ENCODE data around the gene C1QTNF8.

C1QTNF8 gene, protein sequence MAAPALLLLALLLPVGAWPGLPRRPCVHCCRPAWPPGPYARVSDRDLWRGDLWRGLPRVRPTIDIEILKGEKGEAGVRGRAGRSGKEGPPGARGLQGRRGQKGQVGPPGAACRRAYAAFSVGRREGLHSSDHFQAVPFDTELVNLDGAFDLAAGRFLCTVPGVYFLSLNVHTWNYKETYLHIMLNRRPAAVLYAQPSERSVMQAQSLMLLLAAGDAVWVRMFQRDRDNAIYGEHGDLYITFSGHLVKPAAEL

DNA sequence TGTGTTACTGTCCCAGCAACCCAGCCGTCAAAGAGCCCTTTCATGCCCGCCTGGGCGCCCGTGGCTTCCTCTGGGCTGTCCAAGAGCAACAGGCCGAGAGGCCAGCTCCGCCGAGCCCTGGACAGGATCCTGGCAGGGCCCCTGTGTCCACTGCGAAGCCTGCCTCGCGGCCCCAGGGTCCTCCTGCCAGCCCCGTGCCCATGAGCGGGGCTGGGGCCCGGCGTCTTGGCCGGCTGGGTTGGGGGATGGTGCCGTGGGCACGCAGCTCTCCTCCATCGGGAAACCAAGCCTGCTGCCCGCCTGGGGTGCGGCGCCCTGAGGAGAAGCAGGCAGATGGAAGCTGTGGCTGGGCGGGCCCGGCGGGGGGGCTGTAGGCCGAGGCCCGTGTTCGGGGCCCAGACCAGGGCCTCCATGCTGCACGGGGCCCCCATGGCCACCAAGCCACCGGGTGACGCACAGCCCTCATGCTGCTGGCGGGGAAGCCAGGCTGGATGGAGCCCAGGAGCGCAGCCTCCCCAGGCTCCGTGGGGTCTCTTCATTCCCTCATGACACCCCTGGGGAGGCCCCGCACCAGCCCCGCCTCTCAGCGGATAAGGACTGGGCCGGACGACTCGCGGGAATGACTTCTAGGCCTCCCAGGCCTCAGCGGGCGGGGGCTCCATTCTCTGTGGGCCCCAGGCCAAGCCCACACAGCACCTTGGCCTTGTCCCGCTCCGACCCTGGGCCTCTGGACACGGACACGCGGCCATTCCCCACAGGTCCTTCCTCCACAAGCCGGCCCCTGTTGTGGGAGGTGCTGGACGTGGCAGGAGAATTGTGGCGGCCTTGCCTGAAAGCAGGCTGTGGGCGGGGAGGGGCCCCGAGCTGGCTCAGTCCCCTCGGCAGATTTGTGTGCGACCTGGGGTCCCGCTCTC lies at the start of gene C1QTNF8:
Gene C1QTNF8 (minus strand): TSS at position 76 of the 914 bp plus-strand sequence. CDS start 1,322 bp downstream, outside the sequence.
- no peak for DNase-seq

- no peak for DNase-seq
These were observed 49.5 kb upstream of the C1QTNF8 start for GRCh38 chr16:1145383-1146100.

DNA sequence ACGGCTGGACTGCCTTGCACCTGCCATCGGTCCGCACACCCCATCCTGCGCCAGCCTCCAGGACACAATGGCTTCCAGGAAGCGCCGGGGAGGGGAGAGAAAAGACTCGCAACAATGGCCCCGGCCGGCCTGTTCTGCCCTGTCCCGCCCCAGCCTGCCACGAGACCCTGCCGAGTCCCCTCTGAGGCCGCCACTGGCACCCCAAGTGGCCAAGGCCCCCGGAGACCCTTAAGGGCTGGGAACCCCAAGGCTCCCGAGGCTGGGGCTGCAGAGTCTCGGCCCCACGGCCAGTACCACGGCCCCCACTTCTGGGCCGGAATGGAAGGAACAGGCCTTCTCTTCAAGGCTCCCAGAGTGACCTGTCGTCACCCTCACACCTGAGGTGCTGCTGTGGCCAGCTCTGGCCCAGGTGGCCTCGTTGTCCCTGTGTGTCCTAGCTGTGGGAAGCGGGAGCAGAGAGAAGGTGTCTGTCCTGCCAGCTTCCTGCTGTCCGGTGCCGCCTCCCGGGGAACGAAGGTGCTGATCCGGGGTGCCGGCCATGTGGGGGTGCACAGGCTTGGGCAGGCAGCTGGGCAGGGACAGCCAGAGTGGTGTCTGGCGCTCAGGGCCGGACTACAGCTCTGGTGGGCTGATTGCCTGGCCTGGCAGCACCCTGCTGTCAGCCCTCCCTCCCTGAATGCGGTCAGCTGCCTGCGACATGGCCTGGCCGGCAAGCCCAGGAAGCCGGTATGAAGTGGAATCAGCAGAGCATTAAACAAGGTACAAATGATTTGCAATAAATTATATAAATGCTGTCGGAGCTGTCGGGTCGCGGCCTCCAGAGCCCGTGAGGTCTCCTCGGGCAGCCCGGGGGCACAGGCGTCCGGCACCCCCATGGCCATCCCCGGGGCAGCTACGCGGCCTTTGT lies 48.7 kb upstream of the C1QTNF8 start:
- DNase-seq = no peak

- no peak for DNase-seq
These were observed 47.9 kb upstream of the C1QTNF8 start for GRCh38 chr16:1143761-1144450.

GRCh38 chr16:1142911-1143310 lies 46.9 kb upstream of the C1QTNF8 start:
- DNase-seq = no peak

DNA sequence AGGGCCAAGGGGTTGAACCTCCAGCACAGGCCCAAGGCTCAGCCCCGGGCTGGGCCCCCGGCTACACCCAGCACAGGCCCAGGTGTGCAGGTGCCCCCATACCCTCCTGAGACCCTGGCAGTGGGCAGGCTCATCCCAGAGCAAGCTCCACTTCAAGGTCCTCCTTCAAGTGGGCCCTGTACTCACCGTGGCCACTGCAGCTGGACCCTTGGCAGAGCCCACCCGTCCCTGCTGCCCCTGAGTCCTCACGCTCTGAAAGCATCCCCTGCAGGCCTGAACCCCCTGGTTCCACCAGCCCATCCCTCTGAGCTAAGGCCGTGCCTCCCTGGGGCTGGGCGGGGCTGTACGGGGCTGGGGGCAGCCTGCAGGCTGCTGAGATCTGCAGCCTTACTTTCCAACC lies 45.7 kb upstream of the C1QTNF8 start:
- no peak for DNase-seq

DNA sequence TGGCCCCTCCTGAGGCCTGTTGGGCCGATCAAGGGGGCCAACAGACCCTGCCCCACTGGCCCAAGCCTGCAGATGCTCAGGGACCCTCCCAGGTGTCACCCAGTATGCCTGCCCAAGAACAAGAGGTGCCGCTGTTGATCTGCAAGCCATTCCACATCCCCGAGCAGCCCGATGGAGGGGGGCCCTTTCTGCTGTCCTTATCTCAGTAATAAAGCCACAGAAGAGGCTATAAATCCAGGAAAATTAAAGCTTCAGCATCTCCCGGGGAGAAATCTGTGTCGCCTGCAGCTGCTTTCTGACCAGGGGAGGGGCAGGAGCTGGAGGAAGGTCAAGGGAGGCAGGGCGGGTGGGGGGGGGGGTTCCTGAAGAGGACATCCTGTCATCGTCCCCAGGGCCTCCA lies 45.1 kb upstream of the C1QTNF8 start:
- no peak for DNase-seq

GRCh38 chr16:1140582-1141162 lies 44.6 kb upstream of the C1QTNF8 start:
- no peak for DNase-seq

- DNase-seq = no peak
These were observed 41.6 kb upstream of the C1QTNF8 start for GRCh38 chr16:1137604-1138003.

- no peak for DNase-seq
These were observed 39.4 kb upstream of the C1QTNF8 start for GRCh38 chr16:1135459-1135825.

DNA sequence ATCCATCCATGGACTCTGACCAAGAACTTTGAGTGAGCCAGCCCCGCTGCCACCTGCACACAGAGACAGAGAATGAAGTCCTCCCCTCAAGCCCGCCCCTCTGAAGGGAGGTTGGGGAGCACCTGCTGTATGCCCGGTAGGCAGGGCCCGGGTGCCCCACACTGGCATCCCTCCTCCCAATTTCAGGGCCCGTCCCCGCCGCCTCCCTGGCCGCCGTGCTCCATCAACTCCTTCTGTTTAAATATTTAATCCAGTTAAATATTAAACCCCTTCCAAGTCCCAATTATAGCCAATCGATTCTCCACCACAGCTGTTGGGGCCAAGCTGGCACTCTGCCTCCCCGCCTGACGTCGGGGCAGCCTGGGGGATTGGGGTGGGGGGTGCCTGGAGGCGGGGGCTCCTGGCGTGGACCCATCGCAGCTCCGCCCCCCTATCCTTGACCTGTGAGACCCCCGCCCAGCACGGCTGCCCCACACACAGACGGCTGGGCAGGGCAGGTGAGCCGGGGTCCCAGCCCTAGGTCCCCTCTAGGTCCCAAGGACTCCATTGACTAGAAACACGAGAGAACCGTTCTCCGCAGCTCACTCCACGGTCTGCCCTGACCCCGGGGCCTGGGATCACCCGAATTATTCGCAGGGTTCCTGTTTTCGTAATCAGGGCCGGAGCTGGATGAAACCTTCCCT lies 38.9 kb upstream of the C1QTNF8 start:
- DNase-seq = no peak

DNA sequence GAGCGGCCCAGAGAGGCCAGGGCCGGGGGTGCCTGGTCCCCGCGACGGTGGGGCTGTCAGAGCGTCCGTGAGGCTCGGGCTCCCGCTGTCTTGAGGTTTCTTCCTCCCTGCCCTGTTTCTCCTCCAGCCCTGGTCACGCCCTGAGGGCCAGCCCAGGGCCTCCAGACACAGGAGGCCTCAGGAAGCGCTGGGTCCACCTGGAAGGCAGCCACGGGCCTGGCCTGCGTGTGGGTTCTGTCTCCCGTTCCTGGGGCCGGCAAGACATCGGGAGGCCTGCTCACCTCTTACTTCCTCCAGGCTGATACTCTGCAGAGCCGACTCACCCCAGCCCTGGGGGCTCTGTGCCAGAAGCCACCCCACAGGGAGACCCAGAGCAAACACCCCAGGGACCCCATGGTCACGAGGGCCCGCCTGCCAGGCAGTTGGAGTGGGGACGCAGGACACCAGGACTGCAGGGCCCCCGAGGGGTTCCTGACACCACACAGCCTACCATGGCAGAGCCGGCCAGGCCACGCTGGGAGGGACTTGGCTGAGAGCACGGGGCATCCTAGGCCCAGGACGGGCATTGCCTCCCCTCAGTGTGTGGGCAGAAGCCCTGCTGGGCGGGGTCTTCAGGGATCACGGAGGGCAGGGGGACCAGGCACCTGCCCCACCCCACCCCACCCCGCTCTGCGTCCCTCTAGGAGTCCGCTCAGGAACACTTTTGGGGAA lies 37.9 kb upstream of the C1QTNF8 start:
- no peak for DNase-seq

- DNase-seq = no peak
These were observed 37.2 kb upstream of the C1QTNF8 start for GRCh38 chr16:1133271-1133670.

GRCh38 chr16:1132431-1132830 lies 36.4 kb upstream of the C1QTNF8 start:
- no peak for DNase-seq

- no peak for DNase-seq
These were observed 35.4 kb upstream of the C1QTNF8 start for GRCh38 chr16:1131378-1131994.

GRCh38 chr16:1130382-1130781 lies 34.3 kb upstream of the C1QTNF8 start:
- no peak for DNase-seq

- DNase-seq = no peak
These were observed 33.3 kb upstream of the C1QTNF8 start for GRCh38 chr16:1129106-1129960.

DNA sequence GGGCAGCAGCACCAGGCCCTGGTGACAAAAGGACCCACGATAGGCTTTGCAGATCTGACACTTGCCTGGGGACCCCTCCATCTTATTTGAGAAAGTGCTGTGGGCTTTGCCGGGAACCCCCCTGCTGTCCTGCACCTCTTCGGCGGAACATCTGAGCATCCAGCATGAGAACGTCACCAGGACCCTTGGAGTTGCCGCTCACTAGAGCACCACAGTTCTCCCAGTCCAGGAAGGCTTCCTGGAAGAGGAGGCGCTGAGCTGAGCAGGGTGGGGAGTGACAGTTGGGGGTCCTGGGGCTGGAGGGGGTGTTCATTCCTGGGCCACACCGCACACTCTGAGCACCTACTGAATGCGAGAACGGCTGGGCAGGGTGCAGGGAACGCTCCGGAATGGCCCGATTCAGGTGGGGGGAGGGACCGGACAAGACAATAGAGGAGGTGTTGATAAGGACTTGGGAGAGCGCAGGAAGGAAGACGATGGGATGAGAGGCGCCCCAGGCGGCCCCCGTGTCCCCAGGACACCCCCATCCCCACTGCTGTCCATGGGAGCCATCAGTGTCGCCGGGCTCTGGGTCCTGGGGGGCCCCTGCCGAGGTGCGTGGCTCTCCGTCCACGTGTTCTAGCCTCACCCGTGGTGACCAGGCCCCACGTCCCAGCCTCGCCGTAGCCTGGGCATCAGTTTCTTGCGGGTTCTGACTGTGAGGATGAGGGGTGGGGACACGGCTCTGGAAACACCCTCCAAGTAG lies 32.1 kb upstream of the C1QTNF8 start:
- no peak for DNase-seq
